MM.1S (cell line): ENCODE data around the gene TANK.

Experiments used
- CTCF ChIP-seq: fragments of 300-600 bp; sonication (generic); IDR thresholded peaks from 2 replicates; pipeline ENCODE4 v1.5.1; 2016; ENCODE audit warnings: antibody characterized with exemption, low read length, mixed read lengths
- EZH2 ChIP-seq: fragments of 300-600 bp; sonication (generic); optimal IDR thresholded peaks from 2 replicates; pipeline ENCODE3; 2017; ENCODE audit warnings: low read depth, mild to moderate bottlenecking, antibody characterized with exemption, low read length, mixed read lengths

GRCh38 chr2:161133366-161133765, 26.9 kb upstream of the TANK start:
- TF ChIP-seq CTCF (no peak), EZH2 (no peak)
